ENCODE results near the gene INPP5D. TPM values are rescaled to one million over a fixed set of nuclear protein-coding genes. Genes with fewer than 3 reads are reported as not detected.

Gene INPP5D
- total RNA-seq, 4 donors from 2014 or later = 22.8 to 55.3 (median 42.1) TPM

- no peaks in the 10 kb centered on the region for H3K36me3 ChIP-seq
- no peak overlapping the region for H3K27ac ChIP-seq
- H3K27me3 ChIP-seq = no peaks in the 10 kb centered on the region
- DNase-seq (ENCODE audit: low spot score in 2 of 2) = no peak
- H3K9me3 ChIP-seq = no peaks in the 10 kb centered on the region
- 73 to 84% methylated on average over 4 of the region's 4 CpGs for WGBS, 2 donors
- no peaks in the 10 kb centered on the region for H3K4me1 ChIP-seq
- no peak overlapping the region for H3K4me3 ChIP-seq
- TF ChIP-seq EP300 (IDR thresholded peaks at IDR 0.05) = no peak
- no peak for TF ChIP-seq POLR2A (IDR thresholded peaks at IDR 0.05)
- TF ChIP-seq CTCF (IDR thresholded peaks at IDR 0.05) = no peak
Measured at GRCh38 chr2:233026198-233026813, 33.8 kb upstream of the INPP5D start.

- Histone ChIP-seq H3K4me1 (peaks cover 0 to 6% (median 2%) of the 10 kb centered on the region in 4 donors), H3K9me3 (no peaks in the 10 kb centered on the region), H3K27ac (no peak overlapping the region), H3K4me3 (no peak overlapping the region), H3K36me3 (no peaks in the 10 kb centered on the region), H3K27me3 (no peaks in the 10 kb centered on the region)
- DNase-seq (ENCODE audit: low spot score in 2 of 2) = no peak
- 95 to 96% methylated on average over 9 of the region's 9 CpGs for WGBS, 2 donors
- no peak for TF ChIP-seq EP300 (IDR thresholded peaks at IDR 0.05)
- no peak for TF ChIP-seq CTCF (IDR thresholded peaks at IDR 0.05)
- TF ChIP-seq POLR2A (IDR thresholded peaks at IDR 0.05) = no peak
Measured at GRCh38 chr2:233029321-233029720, 30.8 kb upstream of the INPP5D start.

- no peak overlapping the region for H3K27ac ChIP-seq
- H3K4me3 ChIP-seq = no peak overlapping the region
- no peaks in the 10 kb centered on the region for H3K36me3 ChIP-seq
- H3K9me3 ChIP-seq = no peaks in the 10 kb centered on the region
- peaks cover 0 to 6% (median 2%) of the 10 kb centered on the region in 4 donors for H3K4me1 ChIP-seq
- DNase-seq (ENCODE audit: low spot score in 2 of 2) = no peak
- no peak for TF ChIP-seq EP300 (IDR thresholded peaks at IDR 0.05)
- no peak for TF ChIP-seq POLR2A (IDR thresholded peaks at IDR 0.05)
- no peak for TF ChIP-seq CTCF (IDR thresholded peaks at IDR 0.05)
- 52 to 57% methylated on average over 27 of the region's 27 CpGs for WGBS, 2 donors
- H3K27me3 ChIP-seq = no peaks in the 10 kb centered on the region
Measured at GRCh38 chr2:233031556-233032500, 28.3 kb upstream of the INPP5D start.

GRCh38 chr2:233032551-233033320 lies 27.4 kb upstream of the INPP5D start, which contains the start of gene NEU2:
TSS of gene NEU2 (plus strand) at chr2:233032672. CDS start at chr2:233032672, 0 bp downstream.
- Histone ChIP-seq H3K4me3 (no peak within 1 kb of the TSS), H3K27me3 (no peaks in the 10 kb centered on the region), H3K36me3 (no peaks in the 10 kb centered on the region), H3K27ac (no peak within 1 kb of the TSS), H3K9me3 (no peaks in the 10 kb centered on the region), H3K4me1 (peaks cover 0 to 6% (median 2%) of the 10 kb centered on the region in 4 donors)
- TF ChIP-seq CTCF (IDR thresholded peaks at IDR 0.05) (no peak), POLR2A (IDR thresholded peaks at IDR 0.05) (no peak), EP300 (IDR thresholded peaks at IDR 0.05) (no peak)
- 92 to 93% methylated on average over 13 of the region's 13 CpGs for WGBS, 2 donors
- no peak for DNase-seq (ENCODE audit: low spot score in 2 of 2)
